HepG2 (cell line): Measurements from ENCODE around the gene SMIM24.

Experiments
- FOXO4 ChIP-seq: sonication (generic); formaldehyde crosslinking; conservative IDR thresholded peaks from 2 replicates; pipeline ENCODE4 v1.8.1; 2023; ENCODE audit warnings: missing genetic modification reagents
- HDAC6 ChIP-seq: fragments of 200-600 bp; sonication (generic); IDR thresholded peaks from 2 replicates; pipeline ENCODE4 v1.7.0; 2017; ENCODE audit warnings: mild to moderate bottlenecking, antibody characterized with exemption, low read length, low read depth
- REXO4 ChIP-seq: sonication (generic); formaldehyde crosslinking; IDR thresholded peaks from 2 replicates; pipeline ENCODE4 v1.8.0; 2022; ENCODE audit warnings: missing genetic modification reagents, mild to moderate bottlenecking, borderline replicate concordance
- TF ChIP-seq, protein P1 (sequence below): sonication (generic); formaldehyde crosslinking; IDR thresholded peaks from 2 replicates; pipeline ENCODE4 v1.4.0; 2020; ENCODE audit warnings: missing genetic modification reagents, borderline replicate concordance

- TF ChIP-seq HDAC6 (no peak), REXO4 (CRISPR knock-in tag) (no peak), FOXO4 (CRISPR knock-in tag) (no peak)
- TF ChIP-seq, protein P1, sequence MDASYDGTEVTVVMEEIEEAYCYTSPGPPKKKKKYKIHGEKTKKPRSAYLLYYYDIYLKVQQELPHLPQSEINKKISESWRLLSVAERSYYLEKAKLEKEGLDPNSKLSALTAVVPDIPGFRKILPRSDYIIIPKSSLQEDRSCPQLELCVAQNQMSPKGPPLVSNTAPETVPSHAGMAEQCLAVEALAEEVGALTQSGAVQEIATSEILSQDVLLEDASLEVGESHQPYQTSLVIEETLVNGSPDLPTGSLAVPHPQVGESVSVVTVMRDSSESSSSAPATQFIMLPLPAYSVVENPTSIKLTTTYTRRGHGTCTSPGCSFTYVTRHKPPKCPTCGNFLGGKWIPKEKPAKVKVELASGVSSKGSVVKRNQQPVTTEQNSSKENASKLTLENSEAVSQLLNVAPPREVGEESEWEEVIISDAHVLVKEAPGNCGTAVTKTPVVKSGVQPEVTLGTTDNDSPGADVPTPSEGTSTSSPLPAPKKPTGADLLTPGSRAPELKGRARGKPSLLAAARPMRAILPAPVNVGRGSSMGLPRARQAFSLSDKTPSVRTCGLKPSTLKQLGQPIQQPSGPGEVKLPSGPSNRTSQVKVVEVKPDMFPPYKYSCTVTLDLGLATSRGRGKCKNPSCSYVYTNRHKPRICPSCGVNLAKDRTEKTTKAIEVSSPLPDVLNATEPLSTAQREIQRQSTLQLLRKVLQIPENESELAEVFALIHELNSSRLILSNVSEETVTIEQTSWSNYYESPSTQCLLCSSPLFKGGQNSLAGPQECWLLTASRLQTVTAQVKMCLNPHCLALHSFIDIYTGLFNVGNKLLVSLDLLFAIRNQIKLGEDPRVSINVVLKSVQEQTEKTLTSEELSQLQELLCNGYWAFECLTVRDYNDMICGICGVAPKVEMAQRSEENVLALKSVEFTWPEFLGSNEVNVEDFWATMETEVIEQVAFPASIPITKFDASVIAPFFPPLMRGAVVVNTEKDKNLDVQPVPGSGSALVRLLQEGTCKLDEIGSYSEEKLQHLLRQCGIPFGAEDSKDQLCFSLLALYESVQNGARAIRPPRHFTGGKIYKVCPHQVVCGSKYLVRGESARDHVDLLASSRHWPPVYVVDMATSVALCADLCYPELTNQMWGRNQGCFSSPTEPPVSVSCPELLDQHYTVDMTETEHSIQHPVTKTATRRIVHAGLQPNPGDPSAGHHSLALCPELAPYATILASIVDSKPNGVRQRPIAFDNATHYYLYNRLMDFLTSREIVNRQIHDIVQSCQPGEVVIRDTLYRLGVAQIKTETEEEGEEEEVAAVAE, result no peak
Observed at GRCh38 chr19:3459965-3460582, 20.3 kb downstream of the SMIM24 start.
